ENCODE results near the gene SENP8.

SENP8 gene

DNA sequence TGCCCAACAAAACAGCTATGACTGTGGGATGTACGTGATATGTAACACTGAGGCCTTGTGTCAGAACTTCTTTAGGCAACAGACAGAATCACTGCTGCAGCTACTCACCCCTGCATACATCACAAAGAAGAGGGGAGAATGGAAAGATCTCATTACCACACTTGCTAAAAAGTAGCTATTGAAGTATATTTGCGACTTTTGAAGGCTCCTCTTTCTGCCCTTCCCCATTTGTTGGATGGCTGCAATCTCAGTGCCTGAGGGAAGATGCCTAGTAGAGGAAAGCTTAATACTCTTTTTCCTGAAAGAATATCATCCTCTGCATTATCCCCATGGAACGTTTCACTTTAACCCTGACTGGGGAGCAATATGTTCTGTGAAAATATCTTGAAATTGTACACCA lies 21.9 kb downstream of the SENP8 start:
- H3K27me3 ChIP-seq (ENCODE audit: low read length): no peaks in the 10 kb centered on the region
- peaks cover 7% of the 10 kb centered on the region; the same call in 1 of the 2 replicates for H3F3A ChIP-seq (ENCODE audit: insufficient read depth)
- no peaks in the 10 kb centered on the region for H4K20me1 ChIP-seq (ENCODE audit: low read depth, low read length)
- no peak overlapping the region for H3K27ac ChIP-seq (ENCODE audit: low read depth, low read length)
- no peaks in the 10 kb centered on the region for H3K9me3 ChIP-seq (ENCODE audit: insufficient read depth, low read length)
- H3K9ac ChIP-seq (ENCODE audit: low read length): no peak overlapping the region
- H3K4me2 ChIP-seq (ENCODE audit: low read depth, low read length, poor library complexity, severe bottlenecking): no peak overlapping the region
- H3K9me2 ChIP-seq (replicated peaks; ENCODE audit: insufficient read depth, low read length): no peaks in the 10 kb centered on the region
- no peak overlapping the region for H3K4me3 ChIP-seq (ENCODE audit: insufficient read depth, low read length, poor library complexity, severe bottlenecking)
- no peaks in the 10 kb centered on the region for H3K36me3 ChIP-seq (ENCODE audit: low read length)
- no peak overlapping the region for H2AFZ ChIP-seq (ENCODE audit: low read depth, low read length, severe bottlenecking)
- no peaks in the 10 kb centered on the region for H3K79me2 ChIP-seq (ENCODE audit: insufficient read depth, low read length)
- TF ChIP-seq, protein P1, sequence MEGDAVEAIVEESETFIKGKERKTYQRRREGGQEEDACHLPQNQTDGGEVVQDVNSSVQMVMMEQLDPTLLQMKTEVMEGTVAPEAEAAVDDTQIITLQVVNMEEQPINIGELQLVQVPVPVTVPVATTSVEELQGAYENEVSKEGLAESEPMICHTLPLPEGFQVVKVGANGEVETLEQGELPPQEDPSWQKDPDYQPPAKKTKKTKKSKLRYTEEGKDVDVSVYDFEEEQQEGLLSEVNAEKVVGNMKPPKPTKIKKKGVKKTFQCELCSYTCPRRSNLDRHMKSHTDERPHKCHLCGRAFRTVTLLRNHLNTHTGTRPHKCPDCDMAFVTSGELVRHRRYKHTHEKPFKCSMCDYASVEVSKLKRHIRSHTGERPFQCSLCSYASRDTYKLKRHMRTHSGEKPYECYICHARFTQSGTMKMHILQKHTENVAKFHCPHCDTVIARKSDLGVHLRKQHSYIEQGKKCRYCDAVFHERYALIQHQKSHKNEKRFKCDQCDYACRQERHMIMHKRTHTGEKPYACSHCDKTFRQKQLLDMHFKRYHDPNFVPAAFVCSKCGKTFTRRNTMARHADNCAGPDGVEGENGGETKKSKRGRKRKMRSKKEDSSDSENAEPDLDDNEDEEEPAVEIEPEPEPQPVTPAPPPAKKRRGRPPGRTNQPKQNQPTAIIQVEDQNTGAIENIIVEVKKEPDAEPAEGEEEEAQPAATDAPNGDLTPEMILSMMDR (IDR thresholded peaks at IDR 0.05; ENCODE audit: insufficient read depth, low read length, poor library complexity, severe bottlenecking): no peak
- TF ChIP-seq EZH2phosphoT487 (conservative IDR thresholded peaks at IDR 0.05; ENCODE audit: low read length): no peak

GRCh38 chr15:72141171-72142084 lies 23.2 kb downstream of the SENP8 start:
- Histone ChIP-seq H3F3A (ENCODE audit: insufficient read depth) (peaks cover 7% of the 10 kb centered on the region; the same call in 1 of the 2 replicates), H3K79me2 (ENCODE audit: insufficient read depth, low read length) (no peaks in the 10 kb centered on the region), H3K9me2 (replicated peaks; ENCODE audit: insufficient read depth, low read length) (no peaks in the 10 kb centered on the region), H4K20me1 (ENCODE audit: low read depth, low read length) (no peaks in the 10 kb centered on the region), H3K36me3 (ENCODE audit: low read length) (no peaks in the 10 kb centered on the region), H3K9ac (ENCODE audit: low read length) (peak overlapping the region; percentile 34), H3K4me2 (ENCODE audit: low read depth, low read length, poor library complexity, severe bottlenecking) (peak overlapping the region; percentile 68), H3K4me3 (ENCODE audit: insufficient read depth, low read length, poor library complexity, severe bottlenecking) (peak overlapping the region; percentile 25), H3K9me3 (ENCODE audit: insufficient read depth, low read length) (no peaks in the 10 kb centered on the region), H3K27me3 (ENCODE audit: low read length) (no peaks in the 10 kb centered on the region), H2AFZ (ENCODE audit: low read depth, low read length, severe bottlenecking) (peak overlapping the region; percentile 13), H3K27ac (ENCODE audit: low read depth, low read length) (peak overlapping the region; percentile 59)
- TF ChIP-seq EZH2phosphoT487 (conservative IDR thresholded peaks at IDR 0.05; ENCODE audit: low read length): no peak
- TF ChIP-seq, protein P1 (IDR thresholded peaks at IDR 0.05; ENCODE audit: insufficient read depth, low read length, poor library complexity, severe bottlenecking): no peak

GRCh38 chr15:72146221-72146620 lies 28.0 kb downstream of the SENP8 start:
- TF ChIP-seq, protein P1 (IDR thresholded peaks at IDR 0.05; ENCODE audit: insufficient read depth, low read length, poor library complexity, severe bottlenecking): no peak
- no peak for TF ChIP-seq EZH2phosphoT487 (conservative IDR thresholded peaks at IDR 0.05; ENCODE audit: low read length)
- Histone ChIP-seq H3K27me3 (ENCODE audit: low read length) (no peaks in the 10 kb centered on the region), H3K36me3 (ENCODE audit: low read length) (no peaks in the 10 kb centered on the region), H3K4me2 (ENCODE audit: low read depth, low read length, poor library complexity, severe bottlenecking) (no peak overlapping the region), H3K9me2 (replicated peaks; ENCODE audit: insufficient read depth, low read length) (no peaks in the 10 kb centered on the region), H3K27ac (ENCODE audit: low read depth, low read length) (no peak overlapping the region), H3K9ac (ENCODE audit: low read length) (no peak overlapping the region), H4K20me1 (ENCODE audit: low read depth, low read length) (no peaks in the 10 kb centered on the region), H2AFZ (ENCODE audit: low read depth, low read length, severe bottlenecking) (no peak overlapping the region), H3F3A (ENCODE audit: insufficient read depth) (peaks cover 7% of the 10 kb centered on the region; the same call in 1 of the 2 replicates), H3K4me3 (ENCODE audit: insufficient read depth, low read length, poor library complexity, severe bottlenecking) (no peak overlapping the region), H3K79me2 (ENCODE audit: insufficient read depth, low read length) (no peaks in the 10 kb centered on the region), H3K9me3 (ENCODE audit: insufficient read depth, low read length) (no peaks in the 10 kb centered on the region)
